ENCODE results near the gene ETS2.

- TF ChIP-seq TCF4 (CRISPR knock-in tag; IDR thresholded peaks at IDR 0.05; ENCODE audit: borderline replicate concordance) (no peak), ARNTL (CRISPR knock-in tag; IDR thresholded peaks at IDR 0.05; ENCODE audit: borderline replicate concordance, low read depth) (no peak), CREB5 (CRISPR knock-in tag; IDR thresholded peaks at IDR 0.05; ENCODE audit: low read depth) (no peak), ISL1 (CRISPR knock-in tag; IDR thresholded peaks at IDR 0.05) (no peak), ZNF8 (CRISPR knock-in tag; IDR thresholded peaks at IDR 0.05) (no peak), CSRNP3 (CRISPR knock-in tag; IDR thresholded peaks at IDR 0.05) (no peak), POU6F1 (CRISPR knock-in tag; IDR thresholded peaks at IDR 0.05; ENCODE audit: borderline replicate concordance, low read depth) (no peak), CSDC2 (CRISPR knock-in tag; IDR thresholded peaks at IDR 0.05) (no peak), ZC3H10 (CRISPR knock-in tag; IDR thresholded peaks at IDR 0.05) (no peak), BACH2 (CRISPR knock-in tag; IDR thresholded peaks at IDR 0.05; ENCODE audit: borderline replicate concordance) (no peak), ZFP30 (CRISPR knock-in tag; IDR thresholded peaks at IDR 0.05) (no peak), PATZ1 (CRISPR knock-in tag; IDR thresholded peaks at IDR 0.05; ENCODE audit: borderline replicate concordance) (no peak), ZNF565 (CRISPR knock-in tag; conservative IDR thresholded peaks at IDR 0.05; ENCODE audit: low read depth) (no peak), ESRRG (CRISPR knock-in tag; IDR thresholded peaks at IDR 0.05) (no peak)
Measured at GRCh38 chr21:38771536-38771935, 34.2 kb upstream of the ETS2 start.

All from SK-N-SH treated with all-trans-retinoic acid at 6 μM for 48 hours (cell line).